IMR-90 (cell line): ENCODE data around the gene KRT5. TPM values are rescaled to one million over a fixed set of nuclear protein-coding genes. Genes with fewer than 3 reads are reported as not detected.

ENCODE experiments used
- ATAC-seq: fragments of 200-7000 bp; cut with Tn5 transposase; 2 replicates; pipeline ENCODE4 v1.9.1; 2020; ENCODE audit warnings: low read depth, mild to moderate bottlenecking, moderate library complexity
- BruUV-seq: library from RNA; stranded (reverse); fragments of 400-500 nt; replicated peaks from 2 replicates; lab custom pipeline; 2021; lab: Mats Ljungman, UMichigan
- CTCF ChIA-PET: fragments of 300-600 bp; formaldehyde crosslinking; extraction: SDS; loops from one replicate; lab custom pipeline; 2021; ENCODE audit warnings: antibody characterized with exemption; lab: Yijun Ruan, JAX
- POLR2A ChIA-PET: fragments of 300-600 bp; sonication (Branson Sonifier 250); formaldehyde crosslinking; loops from one replicate; lab custom pipeline; 2022; ENCODE audit warnings: antibody characterized with exemption; ENCODE audit not compliant: unreplicated experiment; lab: Charles Lee
- DNase-seq: peaks from one replicate; pipeline ENCODE4 v3.0.0; 2013
- H2AFZ ChIP-seq: replicated peaks from 2 replicates; pipeline ENCODE3; 2013; ENCODE audit warnings: low read length, mild to moderate bottlenecking; ENCODE audit not compliant: poor library complexity
- H2AK5ac ChIP-seq: 2 replicates; pipeline ENCODE4 v1.6.1; 2013; ENCODE audit warnings: low read depth, low read length, inconsistent platforms
- H2AK9ac ChIP-seq: replicated peaks from 2 replicates; pipeline ENCODE3; 2013; ENCODE audit warnings: mild to moderate bottlenecking, low read depth, low read length, moderate library complexity; ENCODE audit not compliant: poor library complexity
- H2BK120ac ChIP-seq: 2 replicates; pipeline ENCODE4 v1.6.1; 2013; ENCODE audit warnings: low read depth, low read length, inconsistent platforms
- H2BK15ac ChIP-seq: 3 replicates; pipeline ENCODE4 v1.6.1; 2013; ENCODE audit warnings: low read depth, low read length, inconsistent platforms
- H2BK20ac ChIP-seq: 2 replicates; pipeline ENCODE4 v1.6.1; 2013; ENCODE audit warnings: low read depth, mild to moderate bottlenecking, inconsistent platforms, low read length, moderate library complexity
- H2BK5ac ChIP-seq: 2 replicates; pipeline ENCODE4 v1.6.1; 2013; ENCODE audit warnings: mild to moderate bottlenecking, low read depth, low read length, inconsistent platforms; ENCODE audit not compliant: poor library complexity, severe bottlenecking
- H3K14ac ChIP-seq: replicated peaks from 2 replicates; pipeline ENCODE4 v1.6.1; 2013; ENCODE audit warnings: low read depth, low read length, inconsistent platforms
- H3K18ac ChIP-seq: 2 replicates; pipeline ENCODE4 v1.6.1; 2013; ENCODE audit warnings: low read depth, low read length, control low read depth
- H3K23ac ChIP-seq: 2 replicates; pipeline ENCODE4 v1.6.1; 2013; ENCODE audit warnings: low read depth, low read length, inconsistent platforms
- H3K27ac ChIP-seq: 2 replicates; pipeline ENCODE4 v1.5.1; 2013; ENCODE audit warnings: mild to moderate bottlenecking, control low read depth, low read length; ENCODE audit not compliant: insufficient read depth
- H3K27me3 ChIP-seq: 2 replicates; pipeline ENCODE4 v1.6.1; 2013; ENCODE audit warnings: low read length; ENCODE audit not compliant: control insufficient read depth, insufficient read depth
- H3K36me3 ChIP-seq: 2 replicates; pipeline ENCODE4 v1.6.1; 2013; ENCODE audit warnings: low read length, mixed read lengths; ENCODE audit not compliant: control insufficient read depth, insufficient read depth
- H3K4ac ChIP-seq: 2 replicates; pipeline ENCODE4 v1.6.1; 2013; ENCODE audit warnings: low read depth, low read length, inconsistent platforms
- H3K4me1 ChIP-seq: 2 replicates; pipeline ENCODE4 v1.6.1; 2013; ENCODE audit warnings: low read length, mixed read lengths; ENCODE audit not compliant: control insufficient read depth, insufficient read depth
- H3K4me2 ChIP-seq: 2 replicates; pipeline ENCODE4 v1.6.1; 2013; ENCODE audit warnings: low read depth, mild to moderate bottlenecking, control low read depth, low read length, moderate library complexity
- H3K4me3 ChIP-seq: 2 replicates; pipeline ENCODE4 v1.5.1; 2013; ENCODE audit warnings: low read depth, mild to moderate bottlenecking, control low read depth, low read length, moderate library complexity; ENCODE audit not compliant: insufficient read depth
- H3K56ac ChIP-seq: 2 replicates; pipeline ENCODE4 v1.6.1; 2013; ENCODE audit warnings: low read length, inconsistent platforms; ENCODE audit not compliant: insufficient read depth; ENCODE audit errors: extremely low read depth
- H3K79me1 ChIP-seq, 2 experiments: 2 replicates each; pipeline ENCODE4 v1.6.1; 2013; ENCODE audit warnings: low read length in 2 of 2, inconsistent platforms in 1 of 2, low read depth in 1 of 2
- H3K9ac ChIP-seq: 2 replicates; pipeline ENCODE4 v1.6.1; 2013; ENCODE audit warnings: low read depth, low read length, control low read depth
- H3K9me1 ChIP-seq: 2 replicates; pipeline ENCODE4 v1.6.1; 2013; ENCODE audit warnings: low read length, inconsistent platforms; ENCODE audit not compliant: insufficient read depth
- H3K9me3 ChIP-seq: 2 replicates; pipeline ENCODE4 v1.6.1; 2013; ENCODE audit warnings: low read length; ENCODE audit not compliant: control insufficient read depth, insufficient read depth
- H4K20me1 ChIP-seq: 2 replicates; pipeline ENCODE4 v1.6.1; 2013; ENCODE audit warnings: low read length, inconsistent platforms; ENCODE audit not compliant: insufficient read depth
- H4K5ac ChIP-seq: 2 replicates; pipeline ENCODE4 v1.6.1; 2013; ENCODE audit warnings: mild to moderate bottlenecking, low read depth, low read length, control low read depth
- H4K8ac ChIP-seq, 2 experiments: 2 replicates each; pipeline ENCODE4 v1.6.1; 2013; ENCODE audit warnings: low read depth in 2 of 2, low read length in 2 of 2, control low read depth in 1 of 2, inconsistent platforms in 1 of 2
- H4K91ac ChIP-seq: 2 replicates; pipeline ENCODE4 v1.6.1; 2013; ENCODE audit warnings: low read depth, low read length, inconsistent platforms; ENCODE audit not compliant: insufficient read depth
- FOS ChIP-seq: fragments of 150-350 bp; IDR thresholded peaks from 2 replicates; pipeline ENCODE4 v1.6.1; 2016; ENCODE audit warnings: low read depth, low read length
- MAZ ChIP-seq: IDR thresholded peaks from 2 replicates; pipeline ENCODE4 v1.6.1; 2012; ENCODE audit warnings: low read depth, mild to moderate bottlenecking, low read length, improper control_type of control experiment, moderate library complexity, borderline replicate concordance
- MXI1 ChIP-seq: IDR thresholded peaks from 2 replicates; pipeline ENCODE4 v1.6.1; 2012; ENCODE audit warnings: low read depth, mild to moderate bottlenecking, low read length, moderate library complexity, borderline replicate concordance
- POLR2A ChIP-seq: IDR thresholded peaks from 2 replicates; pipeline ENCODE4 v1.6.1; 2012; ENCODE audit warnings: mild to moderate bottlenecking, low read depth, low read length
- RAD21 ChIP-seq: IDR thresholded peaks from 2 replicates; pipeline ENCODE4 v1.6.1; 2012; ENCODE audit warnings: low read length, improper control_type of control experiment
- RCOR1 ChIP-seq: IDR thresholded peaks from 2 replicates; pipeline ENCODE4 v1.6.1; 2012; ENCODE audit warnings: mild to moderate bottlenecking, low read length, improper control_type of control experiment; ENCODE audit not compliant: insufficient replicate concordance
- RFX5 ChIP-seq: IDR thresholded peaks from 2 replicates; pipeline ENCODE4 v1.8.0; 2012; ENCODE audit warnings: low read depth, mild to moderate bottlenecking, low read length, moderate library complexity
- dilution Hi-C: fragments of 300-500 bp; cut with HindIII; formaldehyde crosslinking; loops from one replicate; pipeline ENCODE4 v1.14.3; 2018; ENCODE audit warnings: low sequenced_read_pairs; ENCODE audit not compliant: unreplicated experiment
- in situ Hi-C: fragments of 300-500 bp; cut with MboI; formaldehyde crosslinking; loops from 3 replicates; pipeline ENCODE4 v1.14.3; 2019; ENCODE audit warnings: low sequenced_read_pairs, inconsistent platforms, mixed read lengths
- intact Hi-C: fragments of 100-400 bp; cut with micrococcal nuclease; formaldehyde crosslinking; loops from 2 replicates; pipeline ENCODE4 v1.10.0; 2022
- polyA plus RNA-seq, 3 experiments: library from polyadenylated mRNA; depleted of rRNA; stranded (reverse); fragments of >200 nt; gene quantifications; 2 replicates each; pipeline ENCODE4 v1.2.3, GENCODE V29; 2012; ENCODE audit warnings: low replicate concordance in 1 of 3
- total RNA-seq: library from RNA; depleted of rRNA; stranded (reverse); fragments of >200 nt; gene quantifications from 2 replicates; pipeline ENCODE4 v1.2.3, GENCODE V29; 2012
- TF ChIP-seq, protein P1 (sequence below): fragments of 150-350 bp; IDR thresholded peaks from 2 replicates; pipeline ENCODE4 v1.6.1; 2017; ENCODE audit warnings: mild to moderate bottlenecking, antibody characterized with exemption, low read length, low read depth
- TF ChIP-seq, protein P2 (sequence below): fragments of 150-350 bp; IDR thresholded peaks from 2 replicates; pipeline ENCODE4 v1.6.1; 2016; ENCODE audit warnings: low read depth, mild to moderate bottlenecking, low read length, moderate library complexity, borderline replicate concordance
- TF ChIP-seq, protein P3 (sequence below): conservative IDR thresholded peaks from 2 replicates; pipeline ENCODE4 v1.5.1; 2012; ENCODE audit warnings: mild to moderate bottlenecking, low read depth, low read length, improper control_type of control experiment

The KRT5 gene
- total and polyA plus RNA-seq, 2 of the 4 experiments (the other 2 are of a cell fraction) = not detected

GRCh38 chr12:52488736-52489135 is 31.5 kb downstream of the KRT5 start:
- no peaks in the 10 kb centered on the region for H3K79me1 ChIP-seq
- no peaks in the 10 kb centered on the region for H4K20me1 ChIP-seq
- TF ChIP-seq FOS = no peak
- TF ChIP-seq, protein P1, sequence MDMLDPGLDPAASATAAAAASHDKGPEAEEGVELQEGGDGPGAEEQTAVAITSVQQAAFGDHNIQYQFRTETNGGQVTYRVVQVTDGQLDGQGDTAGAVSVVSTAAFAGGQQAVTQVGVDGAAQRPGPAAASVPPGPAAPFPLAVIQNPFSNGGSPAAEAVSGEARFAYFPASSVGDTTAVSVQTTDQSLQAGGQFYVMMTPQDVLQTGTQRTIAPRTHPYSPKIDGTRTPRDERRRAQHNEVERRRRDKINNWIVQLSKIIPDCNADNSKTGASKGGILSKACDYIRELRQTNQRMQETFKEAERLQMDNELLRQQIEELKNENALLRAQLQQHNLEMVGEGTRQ = no peak
- no peak for TF ChIP-seq RFX5
- TF ChIP-seq, protein P2, sequence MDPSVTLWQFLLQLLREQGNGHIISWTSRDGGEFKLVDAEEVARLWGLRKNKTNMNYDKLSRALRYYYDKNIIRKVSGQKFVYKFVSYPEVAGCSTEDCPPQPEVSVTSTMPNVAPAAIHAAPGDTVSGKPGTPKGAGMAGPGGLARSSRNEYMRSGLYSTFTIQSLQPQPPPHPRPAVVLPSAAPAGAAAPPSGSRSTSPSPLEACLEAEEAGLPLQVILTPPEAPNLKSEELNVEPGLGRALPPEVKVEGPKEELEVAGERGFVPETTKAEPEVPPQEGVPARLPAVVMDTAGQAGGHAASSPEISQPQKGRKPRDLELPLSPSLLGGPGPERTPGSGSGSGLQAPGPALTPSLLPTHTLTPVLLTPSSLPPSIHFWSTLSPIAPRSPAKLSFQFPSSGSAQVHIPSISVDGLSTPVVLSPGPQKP = no peak
- no peak for TF ChIP-seq RAD21
- no peak for TF ChIP-seq POLR2A
- TF ChIP-seq MXI1 = no peak
- TF ChIP-seq, protein P3, sequence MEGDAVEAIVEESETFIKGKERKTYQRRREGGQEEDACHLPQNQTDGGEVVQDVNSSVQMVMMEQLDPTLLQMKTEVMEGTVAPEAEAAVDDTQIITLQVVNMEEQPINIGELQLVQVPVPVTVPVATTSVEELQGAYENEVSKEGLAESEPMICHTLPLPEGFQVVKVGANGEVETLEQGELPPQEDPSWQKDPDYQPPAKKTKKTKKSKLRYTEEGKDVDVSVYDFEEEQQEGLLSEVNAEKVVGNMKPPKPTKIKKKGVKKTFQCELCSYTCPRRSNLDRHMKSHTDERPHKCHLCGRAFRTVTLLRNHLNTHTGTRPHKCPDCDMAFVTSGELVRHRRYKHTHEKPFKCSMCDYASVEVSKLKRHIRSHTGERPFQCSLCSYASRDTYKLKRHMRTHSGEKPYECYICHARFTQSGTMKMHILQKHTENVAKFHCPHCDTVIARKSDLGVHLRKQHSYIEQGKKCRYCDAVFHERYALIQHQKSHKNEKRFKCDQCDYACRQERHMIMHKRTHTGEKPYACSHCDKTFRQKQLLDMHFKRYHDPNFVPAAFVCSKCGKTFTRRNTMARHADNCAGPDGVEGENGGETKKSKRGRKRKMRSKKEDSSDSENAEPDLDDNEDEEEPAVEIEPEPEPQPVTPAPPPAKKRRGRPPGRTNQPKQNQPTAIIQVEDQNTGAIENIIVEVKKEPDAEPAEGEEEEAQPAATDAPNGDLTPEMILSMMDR = no peak
- no peak for TF ChIP-seq MAZ
- no peak for TF ChIP-seq RCOR1
- dilution Hi-C loops (no loop called here), in situ Hi-C loops (no loop called here), intact Hi-C loops (no loop called here)
- no peak overlapping the region for H3K14ac ChIP-seq
- H2BK15ac ChIP-seq = no peak overlapping the region
- H3K23ac ChIP-seq = no peak overlapping the region
- H2BK5ac ChIP-seq = no peak overlapping the region
- no peak overlapping the region for H4K8ac ChIP-seq
- H3K27me3 ChIP-seq = peaks cover 9% of the 10 kb centered on the region
- H3K9me3 ChIP-seq = no peaks in the 10 kb centered on the region
- POLR2A ChIA-PET = no interaction called here
- H3K18ac ChIP-seq = no peak overlapping the region
- H2AFZ ChIP-seq = no peak overlapping the region
- no peak overlapping the region for H2BK20ac ChIP-seq
- ATAC-seq = no peak
- CTCF ChIA-PET = no interaction called here
- H3K4me1 ChIP-seq = no peaks in the 10 kb centered on the region
- no peak for DNase-seq
- no peak overlapping the region for H3K4ac ChIP-seq
- BruUV-seq = no TSS peak
- no peak overlapping the region for H3K9ac ChIP-seq
- no peak overlapping the region for H2BK120ac ChIP-seq
- no peak overlapping the region for H4K91ac ChIP-seq
- H3K4me2 ChIP-seq = no peak overlapping the region
- H3K56ac ChIP-seq = no peak overlapping the region
- no peak overlapping the region for H3K4me3 ChIP-seq
- H3K27ac ChIP-seq = no peak overlapping the region
- H3K36me3 ChIP-seq = no peaks in the 10 kb centered on the region
- no peak overlapping the region for H2AK5ac ChIP-seq
- no peak overlapping the region for H4K5ac ChIP-seq
- no peak overlapping the region for H2AK9ac ChIP-seq
- H3K9me1 ChIP-seq = no peaks in the 10 kb centered on the region
